Measurements from ENCODE around the gene ZMIZ1. TPM values are rescaled to one million over a fixed set of nuclear protein-coding genes. Genes with fewer than 3 reads are reported as not detected.

ZMIZ1 gene
- total RNA-seq, 1 experiment from 2014 or later = 34.2 TPM

DNA sequence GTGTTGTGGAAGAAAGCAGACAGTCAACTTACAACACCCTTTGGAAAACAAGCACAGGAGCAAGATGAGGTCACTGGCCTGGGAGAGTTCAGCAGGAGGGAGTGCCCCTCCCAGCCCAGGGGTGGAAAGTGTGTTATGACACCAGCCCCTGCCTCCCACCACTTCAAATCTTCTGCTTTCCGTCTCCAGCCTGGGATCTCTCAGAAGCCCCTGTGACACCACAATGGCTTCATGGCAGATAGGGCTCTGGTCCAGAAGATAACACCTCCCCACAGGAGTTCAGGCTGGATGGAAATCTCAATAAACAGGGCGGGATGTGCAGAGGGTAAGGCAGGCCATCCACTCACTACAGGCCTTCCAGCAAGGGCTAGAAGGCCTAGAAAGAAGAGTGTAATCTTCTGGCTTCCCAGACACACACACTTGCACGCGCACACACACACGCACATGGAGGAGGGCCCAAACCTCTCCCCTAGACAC is 48.7 kb upstream of the ZMIZ1 start:
- no peak overlapping the region for H3K4me3 ChIP-seq (ENCODE audit: low read depth in 2 of 2, low read length in 2 of 2)
- TF ChIP-seq POLR2AphosphoS5 (IDR thresholded peaks at IDR 0.05; ENCODE audit: low read depth, low read length) (no peak), SIN3A (IDR thresholded peaks at IDR 0.05; ENCODE audit: borderline replicate concordance, insufficient read depth, low read depth, low read length) (no peak), TCF7L2 (IDR thresholded peaks at IDR 0.05; ENCODE audit: low read depth, low read length) (no peak)
- TF ChIP-seq, protein P1, sequence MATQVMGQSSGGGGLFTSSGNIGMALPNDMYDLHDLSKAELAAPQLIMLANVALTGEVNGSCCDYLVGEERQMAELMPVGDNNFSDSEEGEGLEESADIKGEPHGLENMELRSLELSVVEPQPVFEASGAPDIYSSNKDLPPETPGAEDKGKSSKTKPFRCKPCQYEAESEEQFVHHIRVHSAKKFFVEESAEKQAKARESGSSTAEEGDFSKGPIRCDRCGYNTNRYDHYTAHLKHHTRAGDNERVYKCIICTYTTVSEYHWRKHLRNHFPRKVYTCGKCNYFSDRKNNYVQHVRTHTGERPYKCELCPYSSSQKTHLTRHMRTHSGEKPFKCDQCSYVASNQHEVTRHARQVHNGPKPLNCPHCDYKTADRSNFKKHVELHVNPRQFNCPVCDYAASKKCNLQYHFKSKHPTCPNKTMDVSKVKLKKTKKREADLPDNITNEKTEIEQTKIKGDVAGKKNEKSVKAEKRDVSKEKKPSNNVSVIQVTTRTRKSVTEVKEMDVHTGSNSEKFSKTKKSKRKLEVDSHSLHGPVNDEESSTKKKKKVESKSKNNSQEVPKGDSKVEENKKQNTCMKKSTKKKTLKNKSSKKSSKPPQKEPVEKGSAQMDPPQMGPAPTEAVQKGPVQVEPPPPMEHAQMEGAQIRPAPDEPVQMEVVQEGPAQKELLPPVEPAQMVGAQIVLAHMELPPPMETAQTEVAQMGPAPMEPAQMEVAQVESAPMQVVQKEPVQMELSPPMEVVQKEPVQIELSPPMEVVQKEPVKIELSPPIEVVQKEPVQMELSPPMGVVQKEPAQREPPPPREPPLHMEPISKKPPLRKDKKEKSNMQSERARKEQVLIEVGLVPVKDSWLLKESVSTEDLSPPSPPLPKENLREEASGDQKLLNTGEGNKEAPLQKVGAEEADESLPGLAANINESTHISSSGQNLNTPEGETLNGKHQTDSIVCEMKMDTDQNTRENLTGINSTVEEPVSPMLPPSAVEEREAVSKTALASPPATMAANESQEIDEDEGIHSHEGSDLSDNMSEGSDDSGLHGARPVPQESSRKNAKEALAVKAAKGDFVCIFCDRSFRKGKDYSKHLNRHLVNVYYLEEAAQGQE (IDR thresholded peaks at IDR 0.05; ENCODE audit: insufficient read depth in 1 of 2, low read depth in 2 of 2, low read length in 1 of 2) = no peak
- TF ChIP-seq, protein P2, sequence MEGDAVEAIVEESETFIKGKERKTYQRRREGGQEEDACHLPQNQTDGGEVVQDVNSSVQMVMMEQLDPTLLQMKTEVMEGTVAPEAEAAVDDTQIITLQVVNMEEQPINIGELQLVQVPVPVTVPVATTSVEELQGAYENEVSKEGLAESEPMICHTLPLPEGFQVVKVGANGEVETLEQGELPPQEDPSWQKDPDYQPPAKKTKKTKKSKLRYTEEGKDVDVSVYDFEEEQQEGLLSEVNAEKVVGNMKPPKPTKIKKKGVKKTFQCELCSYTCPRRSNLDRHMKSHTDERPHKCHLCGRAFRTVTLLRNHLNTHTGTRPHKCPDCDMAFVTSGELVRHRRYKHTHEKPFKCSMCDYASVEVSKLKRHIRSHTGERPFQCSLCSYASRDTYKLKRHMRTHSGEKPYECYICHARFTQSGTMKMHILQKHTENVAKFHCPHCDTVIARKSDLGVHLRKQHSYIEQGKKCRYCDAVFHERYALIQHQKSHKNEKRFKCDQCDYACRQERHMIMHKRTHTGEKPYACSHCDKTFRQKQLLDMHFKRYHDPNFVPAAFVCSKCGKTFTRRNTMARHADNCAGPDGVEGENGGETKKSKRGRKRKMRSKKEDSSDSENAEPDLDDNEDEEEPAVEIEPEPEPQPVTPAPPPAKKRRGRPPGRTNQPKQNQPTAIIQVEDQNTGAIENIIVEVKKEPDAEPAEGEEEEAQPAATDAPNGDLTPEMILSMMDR (IDR thresholded peaks at IDR 0.05) = no peak
- H3K36me3 ChIP-seq (ENCODE audit: control insufficient read depth, insufficient read depth, low read length) = no peaks in the 10 kb centered on the region
- no peaks in the 10 kb centered on the region for H3K4me1 ChIP-seq (ENCODE audit: control insufficient read depth, insufficient read depth, low read length)
- H3K27me3 ChIP-seq (ENCODE audit: control insufficient read depth, insufficient read depth, low read length) = no peaks in the 10 kb centered on the region
- ATAC-seq (no peak), DNase-seq (ENCODE audit: low read depth, low spot score) (no peak)
- CTCF ChIA-PET = no interaction called here
- BruUV-seq (replicated peaks) = no TSS peak
- intact Hi-C loops (cut with micrococcal nuclease; ENCODE audit: unreplicated experiment) (no loop called here), in situ Hi-C loops (cut with HindIII; ENCODE audit: low pct_unique_long_range_greater_than_20kb, low sequenced_read_pairs) (no loop called here)
- no peak overlapping the region for H3K27ac ChIP-seq (ENCODE audit: low read length)
- POLR2A ChIA-PET = no interaction called here
- H3K9me3 ChIP-seq (ENCODE audit: control insufficient read depth, insufficient read depth, low read depth, low read length) = no peaks in the 10 kb centered on the region; the same call in 1 of the 2 replicates

DNA sequence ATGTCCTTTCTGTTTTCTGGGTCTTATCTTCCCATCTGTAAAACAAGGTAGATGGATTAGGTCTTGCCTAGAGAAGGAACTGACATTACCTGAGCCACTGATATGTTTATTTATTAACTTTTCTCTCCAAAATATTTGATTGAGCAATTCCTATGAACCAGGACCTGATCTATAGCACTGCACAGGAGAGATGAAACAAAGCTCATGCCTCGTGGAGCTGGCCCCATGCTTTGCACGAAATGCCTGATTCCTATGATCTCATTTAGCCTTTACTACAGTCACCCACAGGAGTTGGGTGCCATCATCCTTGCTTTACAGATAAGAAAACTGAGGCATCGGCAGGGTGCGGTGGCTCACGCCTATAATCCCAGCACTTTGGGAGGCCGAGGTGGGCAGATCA is 48.2 kb upstream of the ZMIZ1 start:
- no peak overlapping the region for H3K27ac ChIP-seq (ENCODE audit: low read length)
- ChIA-PET POLR2A (no interaction called here), CTCF (no interaction called here)
- in situ Hi-C loops (cut with HindIII; ENCODE audit: low pct_unique_long_range_greater_than_20kb, low sequenced_read_pairs) (no loop called here), intact Hi-C loops (cut with micrococcal nuclease; ENCODE audit: unreplicated experiment) (no loop called here)
- ATAC-seq = no peak
- no peaks in the 10 kb centered on the region; the same call in 1 of the 2 replicates for H3K9me3 ChIP-seq (ENCODE audit: control insufficient read depth, insufficient read depth, low read depth, low read length)
- BruUV-seq (replicated peaks) = no TSS peak
- H3K27me3 ChIP-seq (ENCODE audit: control insufficient read depth, insufficient read depth, low read length) = no peaks in the 10 kb centered on the region
- no peaks in the 10 kb centered on the region for H3K36me3 ChIP-seq (ENCODE audit: control insufficient read depth, insufficient read depth, low read length)
- no peak for DNase-seq (ENCODE audit: low read depth, low spot score)
- no peak overlapping the region for H3K4me3 ChIP-seq (ENCODE audit: low read depth in 2 of 2, low read length in 2 of 2)
- no peaks in the 10 kb centered on the region for H3K4me1 ChIP-seq (ENCODE audit: control insufficient read depth, insufficient read depth, low read length)
- TF ChIP-seq, protein P2 (IDR thresholded peaks at IDR 0.05) = no peak
